Measurements from ENCODE around the gene GLI2.

GLI2 gene

DNA sequence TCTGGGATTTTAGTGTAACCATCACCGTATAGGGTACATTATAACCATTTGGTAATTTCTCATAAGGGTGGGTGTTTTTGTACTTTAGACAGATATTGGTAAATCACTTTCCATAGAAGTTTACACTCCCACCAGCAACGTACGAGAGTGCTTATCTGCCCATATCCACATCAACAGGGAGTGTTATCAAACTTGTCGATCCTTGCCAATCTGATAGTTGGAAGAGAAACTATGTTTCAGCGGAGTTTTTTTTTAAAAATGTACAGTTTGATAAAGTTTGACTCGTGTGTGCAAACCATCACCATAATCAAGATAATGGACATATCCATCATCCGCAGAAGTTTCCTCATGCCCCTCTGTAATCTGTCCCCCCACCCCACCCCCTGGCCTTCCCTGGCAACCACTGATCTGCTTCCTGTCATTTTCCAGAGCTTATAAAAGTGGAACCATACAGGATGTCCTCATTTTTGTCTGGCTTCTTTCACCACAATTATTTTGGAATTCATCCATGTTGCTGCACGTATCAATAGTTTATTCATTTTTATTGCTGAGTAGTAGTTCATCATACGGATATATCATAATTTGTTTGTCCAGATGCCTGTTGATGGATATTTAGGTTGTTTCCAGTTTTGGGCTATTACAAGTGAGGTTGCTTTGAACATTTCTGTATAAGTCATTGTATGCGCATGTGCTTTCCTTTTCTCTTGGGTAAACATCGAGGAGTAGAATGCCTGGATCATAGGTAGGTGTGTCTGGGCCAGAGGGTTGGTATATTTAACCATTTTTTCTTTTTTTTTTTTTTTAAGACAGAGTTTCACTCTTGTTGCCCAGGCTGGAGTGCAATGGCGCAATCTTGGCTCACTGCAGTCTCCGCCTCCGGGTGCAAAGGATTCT lies 18.6 kb downstream of the GLI2 start:
- Histone ChIP-seq H3K27me3 (replicated peaks; ENCODE audit: control insufficient read depth, insufficient read depth, low read length, poor library complexity, severe bottlenecking) (no peaks in the 10 kb centered on the region), H3K4me1 (ENCODE audit: control insufficient read depth, insufficient read depth, low read length, poor library complexity, severe bottlenecking) (no peaks in the 10 kb centered on the region), H3K36me3 (ENCODE audit: control insufficient read depth, insufficient read depth, low read length) (no peaks in the 10 kb centered on the region), H3K9me3 (ENCODE audit: control insufficient read depth, low read length) (no peaks in the 10 kb centered on the region), H3K4me3 (ENCODE audit: insufficient read depth, low read depth, low read length, poor library complexity, severe bottlenecking) (no peak overlapping the region), H3K27ac (ENCODE audit: insufficient read depth, low read length, poor library complexity, severe bottlenecking) (no peak overlapping the region)
- no peak for DNase-seq

DNA sequence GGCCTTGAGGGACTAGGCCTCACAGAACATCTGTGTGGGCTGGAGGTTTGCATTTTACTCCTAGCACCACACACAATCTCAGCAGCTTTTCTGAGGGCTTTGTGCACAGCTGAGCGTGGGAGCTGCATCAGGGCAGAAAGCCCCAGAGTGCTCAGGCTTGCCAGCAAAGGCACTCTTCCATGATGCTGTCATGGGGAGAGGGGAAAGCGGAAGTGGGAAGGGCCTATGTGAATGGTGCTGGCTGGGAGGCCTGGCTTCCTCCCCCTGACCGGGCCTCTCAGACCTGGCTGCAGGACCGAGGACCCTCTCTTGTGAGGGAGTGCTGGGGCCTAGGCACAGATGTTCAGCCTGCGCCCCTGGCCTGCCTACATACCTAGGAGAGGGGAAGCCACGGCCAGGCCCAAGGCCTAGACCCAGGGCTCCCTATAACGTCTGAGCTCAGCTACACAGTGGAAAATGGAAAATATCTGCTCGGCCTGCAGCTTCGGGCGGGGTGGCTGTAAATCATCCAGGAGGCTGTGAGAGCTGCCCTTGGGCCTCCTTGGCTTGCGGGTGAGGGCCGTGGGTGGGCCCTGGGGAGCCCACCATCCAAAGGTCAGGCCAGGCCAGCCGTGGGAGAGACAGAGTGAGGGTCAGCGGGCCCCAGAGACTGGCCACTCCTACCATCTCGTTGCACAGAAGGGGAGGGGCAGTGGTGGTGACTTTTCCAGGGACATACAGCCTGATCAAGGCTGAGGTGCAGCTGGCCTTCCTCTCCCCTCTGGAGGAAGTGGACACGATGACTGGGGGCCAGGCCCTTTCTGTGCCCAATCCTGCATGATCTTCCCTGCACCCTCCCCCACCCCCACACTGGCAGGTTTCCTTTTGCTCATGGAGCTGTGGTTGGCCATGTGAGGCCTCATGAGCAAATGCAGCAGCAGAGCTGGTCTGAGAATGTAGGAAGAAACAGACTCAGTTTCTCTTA lies 22.8 kb downstream of the GLI2 start:
- no peaks in the 10 kb centered on the region for H3K27me3 ChIP-seq (replicated peaks; ENCODE audit: control insufficient read depth, insufficient read depth, low read length, poor library complexity, severe bottlenecking)
- no peak for DNase-seq
- H3K4me3 ChIP-seq (ENCODE audit: insufficient read depth, low read depth, low read length, poor library complexity, severe bottlenecking): no peak overlapping the region
- no peak overlapping the region for H3K27ac ChIP-seq (ENCODE audit: insufficient read depth, low read length, poor library complexity, severe bottlenecking)
- H3K9me3 ChIP-seq (ENCODE audit: control insufficient read depth, low read length): no peaks in the 10 kb centered on the region
- H3K4me1 ChIP-seq (ENCODE audit: control insufficient read depth, insufficient read depth, low read length, poor library complexity, severe bottlenecking): no peaks in the 10 kb centered on the region
- H3K36me3 ChIP-seq (ENCODE audit: control insufficient read depth, insufficient read depth, low read length): no peaks in the 10 kb centered on the region

DNA sequence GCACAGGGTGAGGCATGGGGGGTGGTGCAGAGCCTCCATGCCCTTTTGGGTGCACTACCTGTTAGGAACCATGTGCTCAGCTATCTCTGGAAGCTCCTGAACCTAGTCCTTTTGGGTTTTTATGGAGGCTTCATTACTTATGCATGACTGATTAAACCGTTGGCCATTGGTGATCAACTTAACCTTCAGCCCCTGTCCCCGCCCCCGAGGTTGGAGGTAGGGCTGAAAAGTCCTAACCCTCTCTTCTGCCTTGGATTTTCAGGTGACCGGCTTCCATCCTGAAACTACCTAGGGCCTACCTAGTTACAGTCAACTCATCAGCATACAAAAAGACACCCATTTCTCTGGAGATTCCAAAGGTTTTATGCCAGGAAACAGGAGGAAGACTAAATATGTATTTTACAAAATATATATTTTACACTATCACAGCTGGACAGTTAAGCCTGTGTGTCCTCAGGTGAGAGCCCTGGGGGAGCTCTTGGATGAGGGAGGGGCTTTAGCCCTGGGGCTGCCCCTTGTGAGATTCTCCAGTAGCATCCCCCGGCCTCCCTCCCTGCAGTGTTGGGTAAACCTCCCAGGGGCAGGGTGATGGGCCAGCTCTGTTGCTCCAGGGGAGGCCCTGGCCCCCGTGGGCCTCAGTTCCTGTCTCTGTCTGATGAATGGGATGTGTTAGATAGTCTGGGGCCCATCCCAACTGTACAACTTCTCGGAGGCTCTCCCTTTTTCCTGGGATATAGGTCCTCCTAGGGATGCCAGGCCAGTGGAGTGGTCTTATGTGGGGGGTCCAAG lies 24.1 kb downstream of the GLI2 start:
- H3K4me1 ChIP-seq (ENCODE audit: control insufficient read depth, insufficient read depth, low read length, poor library complexity, severe bottlenecking): no peaks in the 10 kb centered on the region
- H3K27ac ChIP-seq (ENCODE audit: insufficient read depth, low read length, poor library complexity, severe bottlenecking): no peak overlapping the region
- no peaks in the 10 kb centered on the region for H3K27me3 ChIP-seq (replicated peaks; ENCODE audit: control insufficient read depth, insufficient read depth, low read length, poor library complexity, severe bottlenecking)
- DNase-seq: no peak
- no peaks in the 10 kb centered on the region for H3K9me3 ChIP-seq (ENCODE audit: control insufficient read depth, low read length)
- H3K4me3 ChIP-seq (ENCODE audit: insufficient read depth, low read depth, low read length, poor library complexity, severe bottlenecking): no peak overlapping the region
- no peaks in the 10 kb centered on the region for H3K36me3 ChIP-seq (ENCODE audit: control insufficient read depth, insufficient read depth, low read length)

DNA sequence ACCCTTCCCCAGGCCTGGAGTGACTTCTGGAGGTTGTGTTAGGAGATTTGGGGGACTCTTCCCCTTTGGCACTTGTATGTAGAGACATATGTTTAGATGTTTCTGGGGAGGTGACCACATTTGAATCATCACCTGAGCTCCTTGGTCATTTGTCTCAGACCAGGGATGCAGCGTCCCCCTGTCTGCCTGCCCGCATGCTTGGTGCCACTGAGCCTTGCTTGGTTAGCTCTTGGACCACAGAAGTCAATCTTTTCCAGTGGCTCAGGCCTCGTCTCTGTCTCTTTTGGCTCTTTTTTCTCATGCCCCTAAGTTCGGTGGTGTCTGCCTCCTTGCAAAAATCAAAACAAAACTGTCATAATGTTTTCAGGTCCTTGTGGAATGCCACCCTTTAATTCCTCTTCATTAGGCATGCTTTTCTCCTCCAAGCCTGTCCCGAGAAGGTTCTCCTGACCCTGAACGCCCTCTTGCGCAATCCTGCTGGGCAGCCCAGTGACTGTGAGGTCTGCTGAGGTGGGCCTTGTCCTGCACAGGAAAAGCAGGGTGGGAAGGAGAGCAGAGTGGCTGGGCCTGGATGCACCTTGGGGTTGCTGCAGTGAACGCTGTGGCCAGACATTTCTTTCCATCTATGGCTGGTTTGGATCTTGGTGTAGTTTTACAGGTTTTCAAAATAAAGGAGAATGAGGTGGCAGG lies 24.9 kb downstream of the GLI2 start:
- no peaks in the 10 kb centered on the region for H3K36me3 ChIP-seq (ENCODE audit: control insufficient read depth, insufficient read depth, low read length)
- DNase-seq: no peak
- no peaks in the 10 kb centered on the region for H3K27me3 ChIP-seq (replicated peaks; ENCODE audit: control insufficient read depth, insufficient read depth, low read length, poor library complexity, severe bottlenecking)
- no peaks in the 10 kb centered on the region for H3K4me1 ChIP-seq (ENCODE audit: control insufficient read depth, insufficient read depth, low read length, poor library complexity, severe bottlenecking)
- H3K9me3 ChIP-seq (ENCODE audit: control insufficient read depth, low read length): no peaks in the 10 kb centered on the region
- H3K27ac ChIP-seq (ENCODE audit: insufficient read depth, low read length, poor library complexity, severe bottlenecking): no peak overlapping the region
- no peak overlapping the region for H3K4me3 ChIP-seq (ENCODE audit: insufficient read depth, low read depth, low read length, poor library complexity, severe bottlenecking)

DNA sequence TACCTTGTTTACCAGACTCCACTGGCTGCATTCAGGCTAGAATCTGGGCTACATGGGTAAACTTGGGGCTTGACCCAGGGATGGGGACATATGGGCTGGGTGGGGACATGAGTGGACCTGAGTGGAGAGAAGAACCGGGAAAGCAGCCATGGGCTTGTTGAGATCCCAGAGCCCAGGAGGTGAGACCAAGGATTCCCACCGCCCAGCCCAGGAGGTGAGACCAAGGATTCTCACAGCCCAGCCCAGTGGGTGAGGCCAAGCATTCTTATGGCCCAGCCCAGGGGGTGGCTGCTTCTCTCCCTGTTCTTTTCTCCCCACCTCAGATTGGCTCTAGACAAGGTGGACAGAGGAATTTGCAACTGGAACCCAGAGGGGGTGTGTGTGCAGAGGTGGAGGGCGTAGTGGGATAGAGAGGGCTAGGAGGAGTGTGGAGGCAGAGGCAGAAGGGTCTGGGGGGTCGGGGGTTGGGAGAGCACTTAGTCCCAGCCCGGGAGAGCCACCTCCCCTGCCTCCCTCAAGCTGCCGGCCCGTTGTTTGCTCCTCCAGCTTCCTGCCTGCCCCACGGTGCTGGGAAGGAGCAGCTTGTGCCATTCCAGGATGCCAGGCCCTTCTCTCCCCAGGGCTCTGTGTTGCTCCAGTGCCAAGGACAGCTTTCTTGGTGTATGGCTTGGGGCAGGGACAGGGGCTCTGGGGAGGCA lies 25.6 kb downstream of the GLI2 start:
- Histone ChIP-seq H3K4me3 (ENCODE audit: insufficient read depth, low read depth, low read length, poor library complexity, severe bottlenecking) (no peak overlapping the region), H3K27me3 (replicated peaks; ENCODE audit: control insufficient read depth, insufficient read depth, low read length, poor library complexity, severe bottlenecking) (no peaks in the 10 kb centered on the region), H3K9me3 (ENCODE audit: control insufficient read depth, low read length) (no peaks in the 10 kb centered on the region), H3K27ac (ENCODE audit: insufficient read depth, low read length, poor library complexity, severe bottlenecking) (no peak overlapping the region), H3K4me1 (ENCODE audit: control insufficient read depth, insufficient read depth, low read length, poor library complexity, severe bottlenecking) (no peaks in the 10 kb centered on the region), H3K36me3 (ENCODE audit: control insufficient read depth, insufficient read depth, low read length) (no peaks in the 10 kb centered on the region)
- no peak for DNase-seq

DNA sequence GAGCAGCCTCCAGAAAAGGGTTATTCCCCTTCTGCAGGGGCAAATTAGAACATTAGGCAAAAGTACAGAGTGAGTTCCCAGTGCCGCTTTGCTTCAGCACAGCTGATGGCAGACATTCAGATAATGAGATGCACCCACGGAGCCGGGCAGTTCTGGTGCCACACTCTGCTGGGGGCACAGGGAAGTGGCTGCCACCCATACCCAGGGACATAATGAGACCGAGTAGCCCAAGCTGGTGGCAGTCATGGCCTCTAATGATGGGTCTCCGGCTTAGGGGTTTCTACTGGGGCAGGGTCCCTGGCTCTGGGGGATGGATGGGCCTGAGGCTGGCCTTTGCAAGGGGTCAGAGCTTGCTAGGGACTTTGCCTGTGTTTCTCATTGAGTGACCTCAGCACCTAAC lies 26.2 kb downstream of the GLI2 start:
- Histone ChIP-seq H3K4me1 (ENCODE audit: control insufficient read depth, insufficient read depth, low read length, poor library complexity, severe bottlenecking) (no peaks in the 10 kb centered on the region), H3K9me3 (ENCODE audit: control insufficient read depth, low read length) (no peaks in the 10 kb centered on the region), H3K4me3 (ENCODE audit: insufficient read depth, low read depth, low read length, poor library complexity, severe bottlenecking) (no peak overlapping the region), H3K27me3 (replicated peaks; ENCODE audit: control insufficient read depth, insufficient read depth, low read length, poor library complexity, severe bottlenecking) (no peaks in the 10 kb centered on the region), H3K27ac (ENCODE audit: insufficient read depth, low read length, poor library complexity, severe bottlenecking) (no peak overlapping the region), H3K36me3 (ENCODE audit: control insufficient read depth, insufficient read depth, low read length) (no peaks in the 10 kb centered on the region)
- no peak for DNase-seq

DNA sequence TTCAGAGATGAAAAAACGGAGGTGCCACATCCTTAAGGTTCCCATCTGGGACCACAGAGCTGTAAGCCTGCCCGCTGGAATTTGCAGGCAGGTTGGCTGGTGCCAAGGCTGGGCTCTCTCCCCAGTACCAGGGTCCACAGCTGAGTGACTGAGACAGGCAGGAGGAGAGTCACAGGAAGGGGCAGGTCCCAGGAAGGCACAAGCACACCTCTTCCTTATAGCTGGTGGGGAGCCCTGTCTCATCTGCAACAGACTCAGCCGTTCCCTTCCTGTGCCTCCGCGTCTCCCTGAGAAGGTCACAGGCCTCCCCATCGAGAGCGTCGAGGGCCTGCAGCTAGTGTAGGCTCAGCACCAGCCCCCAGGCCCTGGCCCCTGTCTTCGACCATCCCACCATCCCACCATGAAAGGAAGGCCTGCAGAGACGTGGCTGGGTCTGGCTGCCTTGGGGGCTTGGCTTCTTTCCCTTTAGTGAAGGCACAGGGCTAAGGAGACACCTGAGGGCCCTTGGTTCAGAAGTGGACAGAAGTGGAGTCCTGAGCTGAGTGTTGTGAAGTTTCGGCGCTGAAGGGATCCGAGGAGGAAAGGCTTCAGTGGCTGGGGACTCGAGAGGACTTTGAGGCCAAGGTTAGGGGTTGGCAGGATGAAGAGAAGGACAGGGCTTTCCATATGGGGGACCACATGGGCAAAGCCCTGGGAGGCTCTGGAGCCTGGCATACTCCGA lies 26.8 kb downstream of the GLI2 start:
- no peak overlapping the region for H3K27ac ChIP-seq (ENCODE audit: insufficient read depth, low read length, poor library complexity, severe bottlenecking)
- no peaks in the 10 kb centered on the region for H3K4me1 ChIP-seq (ENCODE audit: control insufficient read depth, insufficient read depth, low read length, poor library complexity, severe bottlenecking)
- no peak for DNase-seq
- no peak overlapping the region for H3K4me3 ChIP-seq (ENCODE audit: insufficient read depth, low read depth, low read length, poor library complexity, severe bottlenecking)
- H3K27me3 ChIP-seq (replicated peaks; ENCODE audit: control insufficient read depth, insufficient read depth, low read length, poor library complexity, severe bottlenecking): no peaks in the 10 kb centered on the region
- H3K9me3 ChIP-seq (ENCODE audit: control insufficient read depth, low read length): no peaks in the 10 kb centered on the region
- H3K36me3 ChIP-seq (ENCODE audit: control insufficient read depth, insufficient read depth, low read length): no peaks in the 10 kb centered on the region

DNA sequence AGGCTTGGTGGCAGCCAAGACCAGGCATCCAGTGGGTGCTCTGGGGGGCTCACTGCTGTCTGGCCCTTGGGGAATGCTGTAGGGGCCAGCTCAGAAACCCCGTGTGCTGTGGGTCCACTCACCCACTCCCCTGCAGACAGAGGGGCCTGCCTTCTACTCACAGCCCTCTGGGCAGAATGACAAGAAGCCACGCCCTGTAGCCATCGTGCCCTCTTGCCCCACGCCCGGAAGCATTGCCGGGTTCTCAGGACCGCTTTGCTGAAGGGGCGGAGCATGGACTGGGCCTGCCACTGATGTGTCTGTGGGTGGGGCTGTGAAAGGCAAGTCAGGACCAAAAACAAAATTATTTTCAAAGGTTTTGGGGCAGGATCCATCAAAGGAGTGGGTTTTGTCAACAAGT lies 27.8 kb downstream of the GLI2 start:
- Histone ChIP-seq H3K4me1 (ENCODE audit: control insufficient read depth, insufficient read depth, low read length, poor library complexity, severe bottlenecking) (no peaks in the 10 kb centered on the region), H3K36me3 (ENCODE audit: control insufficient read depth, insufficient read depth, low read length) (no peaks in the 10 kb centered on the region), H3K9me3 (ENCODE audit: control insufficient read depth, low read length) (no peaks in the 10 kb centered on the region), H3K27ac (ENCODE audit: insufficient read depth, low read length, poor library complexity, severe bottlenecking) (no peak overlapping the region), H3K4me3 (ENCODE audit: insufficient read depth, low read depth, low read length, poor library complexity, severe bottlenecking) (no peak overlapping the region), H3K27me3 (replicated peaks; ENCODE audit: control insufficient read depth, insufficient read depth, low read length, poor library complexity, severe bottlenecking) (no peaks in the 10 kb centered on the region)
- DNase-seq: no peak
